Gastrocnemius medialis (tissue), 4 donors: ENCODE data around the gene TLL2. TPM values are rescaled to one million over a fixed set of nuclear protein-coding genes. Genes with fewer than 3 reads are reported as not detected.
A peak's percentile ranks its signal among the peaks of the same experiment; 100 is the strongest.

Experiments used
- ATAC-seq, 2 donors: fragments of 150-250 bp; one replicate each; pipeline ENCODE4 v1.9.1; 2016
- DNase-seq, 2 donors: peaks; one replicate each; pipeline ENCODE4 v3.0.0-alpha.2; 2019
- H3K27ac ChIP-seq, 4 donors: fragments of 200-600 bp; sonication (generic); 1 replicate in 1 of 4; 2 replicates in 3 of 4; pipeline ENCODE4 v1.5.1; 2016 to 2018; ENCODE audit warnings: mild to moderate bottlenecking in 2 of 4, moderate library complexity in 1 of 4
- H3K27me3 ChIP-seq, 3 donors: fragments of 200-600 bp; sonication (generic) in 2 of 3; 1 replicate in 1 of 3; 2 replicates in 2 of 3; pipeline versions ENCODE4 v1.5.1 to v1.6.0; 2016 to 2019; ENCODE audit warnings: mild to moderate bottlenecking in 1 of 3, moderate library complexity in 1 of 3
- H3K36me3 ChIP-seq, 2 donors: fragments of 200-600 bp; sonication (generic) in 1 of 2; one replicate each; pipeline ENCODE4 v1.5.1; 2017 to 2018
- H3K4me1 ChIP-seq, 2 donors: fragments of 200-600 bp; sonication (generic) in 1 of 2; one replicate each; pipeline ENCODE4 v1.5.1; 2016 to 2017; ENCODE audit warnings: mild to moderate bottlenecking in 2 of 2
- H3K4me3 ChIP-seq, 4 donors: fragments of 200-600 bp; sonication (generic) in 3 of 4; 1 replicate in 1 of 4; 2 replicates in 3 of 4; pipeline ENCODE4 v1.5.1; 2016 to 2019; ENCODE audit warnings: mild to moderate bottlenecking in 2 of 4
- H3K9me3 ChIP-seq, 3 donors: fragments of 200-600 bp; sonication (generic) in 2 of 3; 1 replicate in 1 of 3; 2 replicates in 2 of 3; pipeline ENCODE4 v1.5.1; 2016 to 2019
- CTCF ChIP-seq, 5 experiments: fragments of 450-650 bp in 3 of 5; fragments of 200-600 bp in 2 of 5; sonication (generic) in 2 of 5; IDR thresholded peaks in 4 of 5; conservative IDR thresholded peaks in 1 of 5; 1 replicate in 4 of 5; 2 replicates in 1 of 5; pipeline ENCODE4 v1.5.1; 2016 to 2019; ENCODE audit warnings: antibody characterized with exemption in 5 of 5, mild to moderate bottlenecking in 3 of 5, moderate library complexity in 3 of 5
- POLR2A ChIP-seq, 2 donors: fragments of 450-650 bp; IDR thresholded peaks; one replicate each; pipeline ENCODE4 v1.6.1; 2017; ENCODE audit warnings: antibody characterized with exemption in 2 of 2, mild to moderate bottlenecking in 2 of 2, moderate library complexity in 2 of 2
- in situ Hi-C, 4 donors: fragments of 200-750 bp; cut with MboI; loops; one replicate each; pipeline versions ENCODE4 v1.15.0 to v1.8.0; 2017; ENCODE audit warnings: low sequenced_read_pairs in 4 of 4
- intact Hi-C: fragments of 100-400 bp; cut with DNase I; formaldehyde crosslinking; loops from one replicate; pipeline ENCODE4 v1.15.1; 2023; ENCODE audit warnings: low total_unique reads
- total RNA-seq, 4 donors: library from RNA; depleted of rRNA; stranded (reverse); fragments of >200 nt; gene quantifications; one replicate each; pipeline versions ENCODE4 v1.1.0 to v1.2.3, GENCODE V29; 2016

The TLL2 gene
- total RNA-seq, 4 donors from 2014 or later: 0.10 to 1.0 (median 0.44) TPM; not detected in 1

- H3K27me3 ChIP-seq: peaks cover 0 to 5% (median 0%) of the 10 kb centered on the region in 3 donors
- H3K27ac ChIP-seq: no peak overlapping the region
- no peaks in the 10 kb centered on the region for H3K4me1 ChIP-seq
- ATAC-seq (no peak), DNase-seq (no peak)
- TF ChIP-seq POLR2A (IDR thresholded peaks at IDR 0.05): no peak
- TF ChIP-seq CTCF (IDR thresholded peaks at IDR 0.05 in 4 of 5, conservative IDR thresholded peaks at IDR 0.05 in 1 of 5): no peak
- H3K36me3 ChIP-seq: no peaks in the 10 kb centered on the region
- in situ Hi-C loops: no loop called here
- H3K9me3 ChIP-seq: no peaks in the 10 kb centered on the region
- intact Hi-C loops: no loop called here
- no peak overlapping the region for H3K4me3 ChIP-seq
Measured at GRCh38 chr10:96337106-96337505, 176.6 kb downstream of the TLL2 start.

- intact Hi-C loops: no loop called here
- in situ Hi-C loops: no loop called here
- TF ChIP-seq POLR2A (IDR thresholded peaks at IDR 0.05): no peak
- peak in 4 of 5 experiments; percentile 2 to 68 (median 42) for TF ChIP-seq CTCF (IDR thresholded peaks at IDR 0.05 in 4 of 5, conservative IDR thresholded peaks at IDR 0.05 in 1 of 5)
Measured at GRCh38 chr10:96334616-96335526, 178.9 kb downstream of the TLL2 start.

GRCh38 chr10:96333101-96333500, 180.6 kb downstream of the TLL2 start:
- no peaks in the 10 kb centered on the region for H3K36me3 ChIP-seq
- intact Hi-C loops: no loop called here
- in situ Hi-C loops: no loop called here

More at GRCh38 chr10:96334616-96335526, 178.9 kb downstream of the TLL2 start:
- Histone ChIP-seq H3K4me3 (no peak overlapping the region), H3K36me3 (no peaks in the 10 kb centered on the region), H3K4me1 (no peaks in the 10 kb centered on the region), H3K27me3 (peaks cover 0 to 8% (median 0%) of the 10 kb centered on the region in 3 donors), H3K27ac (no peak overlapping the region), H3K9me3 (no peaks in the 10 kb centered on the region)
- DNase-seq: no peak
- no peak for ATAC-seq

GRCh38 chr10:96327462-96327861, 186.3 kb downstream of the TLL2 start:
- ATAC-seq (no peak), DNase-seq (no peak)
- TF ChIP-seq CTCF (IDR thresholded peaks at IDR 0.05 in 4 of 5, conservative IDR thresholded peaks at IDR 0.05 in 1 of 5) (no peak), POLR2A (IDR thresholded peaks at IDR 0.05) (no peak)
- no peaks in the 10 kb centered on the region for H3K36me3 ChIP-seq
- intact Hi-C loops: no loop called here
- in situ Hi-C loops: no loop called here
- H3K27me3 ChIP-seq: peaks cover 0 to 3% (median 0%) of the 10 kb centered on the region in 3 donors
- H3K4me3 ChIP-seq: no peak overlapping the region
- H3K9me3 ChIP-seq: no peaks in the 10 kb centered on the region
- no peak overlapping the region for H3K27ac ChIP-seq
- H3K4me1 ChIP-seq: no peaks in the 10 kb centered on the region

More at GRCh38 chr10:96333101-96333500, 180.6 kb downstream of the TLL2 start:
- Histone ChIP-seq H3K27me3 (peaks cover 0 to 8% (median 0%) of the 10 kb centered on the region in 3 donors), H3K4me3 (no peak overlapping the region), H3K27ac (no peak overlapping the region), H3K9me3 (no peaks in the 10 kb centered on the region), H3K4me1 (no peaks in the 10 kb centered on the region)
- ATAC-seq: no peak
- no peak for TF ChIP-seq POLR2A (IDR thresholded peaks at IDR 0.05)
- TF ChIP-seq CTCF (IDR thresholded peaks at IDR 0.05 in 4 of 5, conservative IDR thresholded peaks at IDR 0.05 in 1 of 5): no peak
- no peak for DNase-seq
